WTC11 (cell line): ENCODE measurements around the gene GGA3.

Source experiments
- ATF3 ChIP-seq: sonication (generic); formaldehyde crosslinking; conservative IDR thresholded peaks from 2 replicates; pipeline ENCODE4 v1.8.1; 2022; ENCODE audit warnings: mild to moderate bottlenecking, missing genetic modification reagents
- STAT6 ChIP-seq: sonication (generic); formaldehyde crosslinking; conservative IDR thresholded peaks from 2 replicates; pipeline ENCODE4 v1.8.1; 2023; ENCODE audit warnings: mild to moderate bottlenecking, low read depth, missing genetic modification reagents, moderate library complexity

GRCh38 chr17:75249564-75249963 lies 11.8 kb downstream of the GGA3 start:
- TF ChIP-seq STAT6, result no peak
- no peak for TF ChIP-seq ATF3 (CRISPR knock-in tag)
